ENCODE measurements around the gene GPX8.
A peak's percentile ranks its signal among the peaks of the same experiment; 100 is the strongest.

GPX8 gene

DNA sequence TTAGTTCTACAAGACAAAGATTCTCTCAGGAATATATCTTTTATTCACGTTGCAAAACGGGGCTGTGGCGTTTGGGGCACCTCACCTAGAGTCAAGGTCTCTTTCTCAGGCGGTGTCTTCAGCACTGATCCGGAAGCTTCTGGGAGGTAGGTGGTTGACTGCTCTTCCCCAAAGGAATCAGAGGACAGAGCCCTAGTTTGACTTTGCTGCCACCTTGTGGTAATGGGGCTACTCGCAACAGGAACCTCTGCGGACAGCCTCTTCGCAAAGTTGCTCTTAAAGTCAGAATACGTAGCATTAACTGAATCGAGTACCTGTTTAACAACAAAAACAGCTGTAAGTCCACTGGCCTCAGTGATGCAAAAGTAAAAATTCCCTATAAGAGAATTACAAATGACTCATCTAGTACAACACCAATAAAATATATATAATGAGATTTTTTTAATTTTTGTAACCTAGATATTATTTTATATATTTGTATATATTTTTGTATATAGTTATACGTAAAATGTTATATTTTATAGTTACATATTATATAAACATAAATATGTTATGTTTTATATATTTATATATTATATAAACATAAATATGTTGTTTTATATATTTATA, 13.3 kb upstream of the GPX8 start:
- Histone ChIP-seq H3K4me1 (ENCODE audit: insufficient read depth, low read length) (no peaks in the 10 kb centered on the region), H3K27me3 (ENCODE audit: insufficient read depth, low read length) (no peaks in the 10 kb centered on the region)

GRCh38 chr5:55149308-55149795, 10.6 kb upstream of the GPX8 start:
- Histone ChIP-seq H3K36me3 (ENCODE audit: insufficient read depth, low read depth, low read length) (no peaks in the 10 kb centered on the region), H3K9ac (ENCODE audit: low read depth, low read length) (no peak overlapping the region), H3K4me1 (ENCODE audit: insufficient read depth, low read length) (no peaks in the 10 kb centered on the region), H3K27me3 (ENCODE audit: insufficient read depth, low read length) (no peaks in the 10 kb centered on the region), H3K4me3 (ENCODE audit: low read length) (no peak overlapping the region), H3K27ac (ENCODE audit: low read length) (no peak overlapping the region), H3K9me3 (ENCODE audit: insufficient read depth, low read depth, low read length) (no peaks in the 10 kb centered on the region)

More for the DNA sequence above, 13.3 kb upstream of the GPX8 start:
- Histone ChIP-seq H3K4me3 (ENCODE audit: low read length) (no peak overlapping the region), H3K36me3 (ENCODE audit: insufficient read depth, low read depth, low read length) (no peaks in the 10 kb centered on the region), H3K9me3 (ENCODE audit: insufficient read depth, low read depth, low read length) (no peaks in the 10 kb centered on the region), H3K27ac (ENCODE audit: low read length) (no peak overlapping the region), H3K9ac (ENCODE audit: low read depth, low read length) (no peak overlapping the region)

- Histone ChIP-seq H3K4me3 (ENCODE audit: low read length) (no peak overlapping the region), H3K9ac (ENCODE audit: low read depth, low read length) (no peak overlapping the region), H3K27me3 (ENCODE audit: insufficient read depth, low read length) (no peaks in the 10 kb centered on the region), H3K4me1 (ENCODE audit: insufficient read depth, low read length) (no peaks in the 10 kb centered on the region), H3K27ac (ENCODE audit: low read length) (no peak overlapping the region), H3K9me3 (ENCODE audit: insufficient read depth, low read depth, low read length) (no peaks in the 10 kb centered on the region), H3K36me3 (ENCODE audit: insufficient read depth, low read depth, low read length) (no peaks in the 10 kb centered on the region)
Measured at GRCh38 chr5:55151923-55152842, 7.8 kb upstream of the GPX8 start.

DNA sequence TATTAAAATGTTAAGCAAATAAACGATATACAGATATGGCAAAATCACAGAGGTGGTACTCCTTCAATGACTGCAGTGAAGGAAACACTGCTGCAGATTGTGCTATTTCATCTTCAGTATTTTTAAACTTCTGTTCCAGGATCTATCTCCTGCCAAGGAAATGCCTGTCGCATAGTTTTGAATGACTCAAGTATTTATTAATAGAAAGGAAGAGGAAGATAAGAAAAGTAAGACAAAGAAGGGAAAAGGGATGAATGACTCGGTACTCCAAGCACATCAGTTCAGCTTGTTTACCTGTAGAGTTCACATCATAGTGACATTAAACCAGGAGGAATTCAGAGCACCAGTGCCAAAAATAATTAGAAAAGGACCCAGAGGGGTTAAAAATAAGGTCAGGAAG, 5.1 kb upstream of the GPX8 start:
- Histone ChIP-seq H3K4me1 (ENCODE audit: insufficient read depth, low read length) (no peaks in the 10 kb centered on the region), H3K27ac (ENCODE audit: low read length) (no peak overlapping the region), H3K9me3 (ENCODE audit: insufficient read depth, low read depth, low read length) (no peaks in the 10 kb centered on the region), H3K27me3 (ENCODE audit: insufficient read depth, low read length) (no peaks in the 10 kb centered on the region), H3K36me3 (ENCODE audit: insufficient read depth, low read depth, low read length) (no peaks in the 10 kb centered on the region), H3K9ac (ENCODE audit: low read depth, low read length) (no peak overlapping the region), H3K4me3 (ENCODE audit: low read length) (no peak overlapping the region)

GRCh38 chr5:55160493-55161209, 680 bp downstream of the GPX8 start:
- Histone ChIP-seq H3K27me3 (ENCODE audit: insufficient read depth, low read length) (no peaks in the 10 kb centered on the region), H3K4me1 (ENCODE audit: insufficient read depth, low read length) (peaks cover 6% of the 10 kb centered on the region; the same call in 1 of the 2 replicates), H3K27ac (ENCODE audit: low read length) (peak overlapping the region; percentile 85), H3K9me3 (ENCODE audit: insufficient read depth, low read depth, low read length) (no peaks in the 10 kb centered on the region), H3K9ac (ENCODE audit: low read depth, low read length) (peak overlapping the region; percentile 88), H3K36me3 (ENCODE audit: insufficient read depth, low read depth, low read length) (peaks cover 32% of the 10 kb centered on the region), H3K4me3 (ENCODE audit: low read length) (peak overlapping the region; percentile 87)

GRCh38 chr5:55162666-55163065, 2.7 kb downstream of the GPX8 start:
- H3K36me3 ChIP-seq (ENCODE audit: insufficient read depth, low read depth, low read length), result peaks cover 38% of the 10 kb centered on the region
- H3K27me3 ChIP-seq (ENCODE audit: insufficient read depth, low read length), result no peaks in the 10 kb centered on the region
- no peak overlapping the region for H3K4me3 ChIP-seq (ENCODE audit: low read length)
- H3K9me3 ChIP-seq (ENCODE audit: insufficient read depth, low read depth, low read length), result no peaks in the 10 kb centered on the region
- no peak overlapping the region for H3K27ac ChIP-seq (ENCODE audit: low read length)
- peaks cover 6% of the 10 kb centered on the region; the same call in 1 of the 2 replicates for H3K4me1 ChIP-seq (ENCODE audit: insufficient read depth, low read length)
- H3K9ac ChIP-seq (ENCODE audit: low read depth, low read length), result no peak overlapping the region

GRCh38 chr5:55171471-55171870, 11.5 kb downstream of the GPX8 start:
- no peak overlapping the region for H3K4me3 ChIP-seq (ENCODE audit: low read length)
- no peaks in the 10 kb centered on the region for H3K9me3 ChIP-seq (ENCODE audit: insufficient read depth, low read depth, low read length)
- no peak overlapping the region for H3K27ac ChIP-seq (ENCODE audit: low read length)
- H3K4me1 ChIP-seq (ENCODE audit: insufficient read depth, low read length), result peaks cover 10% of the 10 kb centered on the region; the same call in 1 of the 2 replicates
- H3K27me3 ChIP-seq (ENCODE audit: insufficient read depth, low read length), result peaks cover 58% of the 10 kb centered on the region
- no peak overlapping the region for H3K9ac ChIP-seq (ENCODE audit: low read depth, low read length)
- no peaks in the 10 kb centered on the region for H3K36me3 ChIP-seq (ENCODE audit: insufficient read depth, low read depth, low read length)

DNA sequence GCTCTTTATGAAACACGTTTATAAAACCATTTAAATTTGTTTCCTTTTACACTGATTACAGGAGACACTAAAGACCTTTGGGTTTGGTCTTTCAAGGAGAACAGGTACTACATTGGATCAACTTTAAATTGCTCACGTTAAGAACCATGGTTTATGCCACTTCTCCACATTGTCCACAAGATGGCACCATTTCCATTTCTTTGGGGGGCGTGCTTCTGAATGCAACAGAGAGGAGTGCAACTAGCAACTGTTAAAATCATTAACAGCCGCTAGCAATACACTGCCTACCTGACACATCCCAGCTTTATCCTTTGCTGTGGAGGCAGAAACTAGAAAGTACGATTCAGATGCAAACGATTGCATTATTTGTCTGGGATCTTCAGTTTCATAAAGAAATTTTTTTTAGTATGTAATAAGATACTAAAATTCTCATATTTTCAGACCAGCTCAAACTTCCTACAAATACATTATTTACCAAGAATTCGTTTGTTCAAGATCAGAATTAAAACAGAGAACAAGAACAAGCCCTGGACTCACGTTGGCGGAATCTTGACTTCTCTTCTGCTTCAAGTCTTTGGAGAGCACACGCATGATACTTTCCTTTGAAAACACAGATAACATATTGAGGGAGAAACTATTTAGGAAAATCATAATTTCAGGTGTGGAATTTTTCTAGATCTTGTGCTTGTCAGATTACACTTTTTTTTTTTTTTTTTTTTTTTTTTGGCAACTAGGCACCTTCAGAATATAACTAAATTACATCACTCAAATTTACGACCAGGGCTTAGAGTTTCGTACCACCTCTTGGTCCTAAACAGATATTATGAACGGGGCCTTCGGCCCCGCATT, 12.3 kb downstream of the GPX8 start:
- peaks cover 66% of the 10 kb centered on the region for H3K27me3 ChIP-seq (ENCODE audit: insufficient read depth, low read length)

DNA sequence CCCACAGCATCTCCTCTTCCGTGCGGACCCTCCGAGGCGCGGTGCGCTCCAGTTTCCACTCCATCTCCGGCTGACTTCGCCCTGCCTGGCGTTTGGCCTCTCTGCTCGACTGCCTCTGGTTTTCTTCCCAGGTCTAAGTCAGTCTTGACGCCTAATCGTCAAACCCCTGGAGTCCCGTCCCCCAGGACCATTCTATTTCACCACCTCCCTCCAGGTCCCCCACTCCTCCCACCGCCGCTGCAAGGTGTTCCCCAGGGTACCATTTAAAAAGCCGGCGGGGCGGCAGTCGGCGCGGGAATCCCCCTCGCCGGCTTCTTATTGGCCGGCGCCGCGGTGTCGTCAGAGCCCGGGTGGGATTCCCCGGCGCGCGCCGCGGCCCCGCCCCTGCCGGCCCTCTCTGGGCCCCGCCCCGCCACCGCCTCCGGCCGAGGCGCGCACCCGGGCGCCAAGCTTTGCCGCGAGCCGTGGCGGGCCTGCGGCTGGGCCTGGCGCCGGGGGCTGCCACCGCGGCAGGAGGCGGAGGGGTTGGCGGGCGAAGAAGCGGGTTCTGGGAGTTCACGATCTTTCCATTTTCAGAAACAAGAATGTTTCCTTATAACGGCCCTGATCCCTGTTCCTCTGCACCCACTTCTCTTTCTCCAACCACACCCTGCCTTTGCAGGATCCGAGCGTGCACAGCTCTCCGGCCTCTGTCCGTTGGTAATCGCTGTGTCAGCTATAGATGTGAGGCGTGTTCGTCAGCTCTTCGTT, 13.1 kb downstream of the GPX8 start, which contains the start of gene CDC20B:
TSS of gene CDC20B (minus strand) at position 241 of the 750 bp plus-strand sequence. CDS start at position 64, 177 bp downstream.
- H3K9ac ChIP-seq (ENCODE audit: low read depth, low read length), result no peak within 1 kb of the TSS

More for the DNA sequence above, 12.3 kb downstream of the GPX8 start:
- H3K4me1 ChIP-seq (ENCODE audit: insufficient read depth, low read length), result peaks cover 10% of the 10 kb centered on the region; the same call in 1 of the 2 replicates
- no peaks in the 10 kb centered on the region for H3K9me3 ChIP-seq (ENCODE audit: insufficient read depth, low read depth, low read length)
- H3K4me3 ChIP-seq (ENCODE audit: low read length), result peak overlapping the region; percentile 53
- no peak overlapping the region for H3K9ac ChIP-seq (ENCODE audit: low read depth, low read length)
- no peaks in the 10 kb centered on the region for H3K36me3 ChIP-seq (ENCODE audit: insufficient read depth, low read depth, low read length)
- H3K27ac ChIP-seq (ENCODE audit: low read length), result no peak overlapping the region

DNA sequence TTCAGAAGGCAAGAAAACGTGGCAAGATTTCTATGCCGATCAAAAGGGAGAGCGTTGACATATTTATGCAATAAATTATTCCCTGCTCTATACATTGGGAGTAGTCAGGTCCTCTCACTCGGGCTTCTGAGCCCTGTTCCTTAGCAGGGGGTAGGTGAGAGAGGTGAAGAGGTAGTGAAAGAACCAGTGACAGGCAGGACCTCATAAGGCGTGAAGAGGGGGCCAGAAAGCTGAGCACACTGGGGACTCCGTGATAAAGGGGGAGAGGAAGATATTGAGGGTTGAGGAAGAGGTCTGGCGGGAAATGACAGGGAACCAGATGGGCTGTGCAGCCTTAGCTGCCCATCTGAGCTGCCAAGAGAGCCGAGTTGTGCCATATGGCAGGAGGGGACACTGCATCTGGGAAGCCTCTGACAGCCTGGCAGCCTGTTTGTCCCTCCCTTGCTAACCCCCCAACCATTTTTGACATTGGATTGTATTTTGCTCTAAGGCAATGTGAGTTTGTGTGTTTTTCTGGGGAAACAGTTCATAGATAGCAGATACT, 13.8 kb downstream of the GPX8 start:
- Histone ChIP-seq H3K4me1 (ENCODE audit: insufficient read depth, low read length) (peaks cover 10% of the 10 kb centered on the region; the same call in 1 of the 2 replicates), H3K4me3 (ENCODE audit: low read length) (peak overlapping the region; percentile 75), H3K27ac (ENCODE audit: low read length) (no peak overlapping the region), H3K9ac (ENCODE audit: low read depth, low read length) (no peak overlapping the region), H3K36me3 (ENCODE audit: insufficient read depth, low read depth, low read length) (no peaks in the 10 kb centered on the region), H3K9me3 (ENCODE audit: insufficient read depth, low read depth, low read length) (no peaks in the 10 kb centered on the region), H3K27me3 (ENCODE audit: insufficient read depth, low read length) (peaks cover 81% of the 10 kb centered on the region)

More for the DNA sequence above, 13.1 kb downstream of the GPX8 start, which contains the start of gene CDC20B:
- H3K4me3 ChIP-seq (ENCODE audit: low read length), result peak within 1 kb of the TSS; percentile 75
- peaks cover 75% of the 10 kb centered on the region for H3K27me3 ChIP-seq (ENCODE audit: insufficient read depth, low read length)
- H3K36me3 ChIP-seq (ENCODE audit: insufficient read depth, low read depth, low read length), result no peaks in the 10 kb centered on the region
- no peak within 1 kb of the TSS for H3K27ac ChIP-seq (ENCODE audit: low read length)
- H3K9me3 ChIP-seq (ENCODE audit: insufficient read depth, low read depth, low read length), result no peaks in the 10 kb centered on the region
- peaks cover 10% of the 10 kb centered on the region; the same call in 1 of the 2 replicates for H3K4me1 ChIP-seq (ENCODE audit: insufficient read depth, low read length)
